HG02588 (cell line): ENCODE results near the gene TRAF3.
"Not testable (repeated sequence)": the region's sequence is repeated elsewhere in the genome, so short reads cannot be mapped to it uniquely, and the experiment has no call there.

Experiments used
- ATAC-seq: cut with Tn5 transposase; IDR thresholded peaks from one replicate; pipeline ENCODE4 v1.9.1; 2021; ENCODE audit warnings: mild to moderate bottlenecking, moderate library complexity; ENCODE audit not compliant: unreplicated experiment

TRAF3 gene

GRCh38 chr14:102857444-102857843 lies 80.2 kb downstream of the TRAF3 start:
- ATAC-seq, result no peak

GRCh38 chr14:102859911-102860310 lies 82.7 kb downstream of the TRAF3 start:
- no peak for ATAC-seq

GRCh38 chr14:102862154-102862773 lies 85.0 kb downstream of the TRAF3 start:
- no peak for ATAC-seq

GRCh38 chr14:102863381-102863780 lies 86.1 kb downstream of the TRAF3 start:
- no peak for ATAC-seq

- not testable (repeated sequence) for ATAC-seq
Measured at GRCh38 chr14:102865916-102866315, 88.7 kb downstream of the TRAF3 start.

- no peak for ATAC-seq
Measured at GRCh38 chr14:102866982-102867761, 89.9 kb downstream of the TRAF3 start.

- no peak for ATAC-seq
Measured at GRCh38 chr14:102867826-102868580, 90.8 kb downstream of the TRAF3 start.

GRCh38 chr14:102868956-102869547 lies 91.8 kb downstream of the TRAF3 start:
- ATAC-seq, result no peak

GRCh38 chr14:102870246-102870645 lies 93.0 kb downstream of the TRAF3 start:
- no peak for ATAC-seq

- no peak for ATAC-seq
Measured at GRCh38 chr14:102870994-102871831, 94.0 kb downstream of the TRAF3 start.

- ATAC-seq, result no peak
Measured at GRCh38 chr14:102872020-102872419, 94.8 kb downstream of the TRAF3 start.

GRCh38 chr14:102873131-102873530 lies 95.9 kb downstream of the TRAF3 start:
- no peak for ATAC-seq

- ATAC-seq, result no peak
Measured at GRCh38 chr14:102873546-102874061, 96.4 kb downstream of the TRAF3 start.

- no peak for ATAC-seq
Measured at GRCh38 chr14:102875652-102876051, 98.4 kb downstream of the TRAF3 start.

GRCh38 chr14:102877511-102877910 lies 100.3 kb downstream of the TRAF3 start:
- ATAC-seq, result not testable (repeated sequence)

- no peak for ATAC-seq
Measured at GRCh38 chr14:102878174-102878969, 101.1 kb downstream of the TRAF3 start.

GRCh38 chr14:102878970-102879460 lies 101.8 kb downstream of the TRAF3 start:
- ATAC-seq, result no peak

GRCh38 chr14:102882226-102882906 lies 105.1 kb downstream of the TRAF3 start:
- ATAC-seq, result no peak

- ATAC-seq, result no peak
Measured at GRCh38 chr14:102883089-102883541, 105.9 kb downstream of the TRAF3 start.
